CD4-positive, alpha-beta T cell treated with Interferon alpha-2 for 1 hour (primary cell): ENCODE measurements around the gene CHSY1.

ENCODE experiments used
- DNase-seq, 2 donors: peaks; one replicate each; pipeline ENCODE4 v3.0.0-alpha.2; 2020 to 2022

CHSY1 gene

DNA sequence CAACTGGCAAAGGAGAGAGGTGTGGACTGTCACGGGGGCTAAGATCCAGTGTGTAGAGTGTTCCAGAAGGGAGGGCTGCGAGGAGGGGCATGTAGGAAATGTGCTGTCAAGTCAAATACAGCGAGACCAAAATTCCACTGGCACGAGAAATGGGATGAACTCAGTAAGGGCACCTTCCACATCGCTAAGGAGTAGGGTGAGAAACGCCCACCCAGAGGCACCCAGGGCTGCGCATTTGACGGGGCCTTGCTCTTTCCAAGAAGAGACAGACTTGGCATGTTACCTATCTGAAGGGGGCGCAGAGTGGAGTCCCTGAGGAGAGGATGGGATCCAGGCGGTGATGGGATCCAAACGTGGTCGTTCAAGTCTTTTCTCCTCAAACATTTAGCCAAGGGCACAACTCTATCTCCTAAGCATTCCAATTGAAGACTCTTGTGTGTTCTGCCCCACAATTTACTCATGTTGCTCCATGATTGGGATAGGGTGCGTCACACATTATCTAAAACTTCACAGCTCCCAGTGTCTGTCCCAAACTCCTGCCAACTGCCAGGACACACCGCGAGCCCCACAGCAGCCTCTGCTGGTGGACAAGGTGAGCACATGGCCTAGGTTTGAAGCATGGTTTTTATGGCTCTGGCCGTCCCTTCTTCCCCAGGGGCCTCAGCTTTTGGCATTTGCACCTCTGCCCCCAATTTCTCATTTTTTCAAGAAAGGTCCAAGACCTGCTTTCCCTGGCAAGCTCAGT is 17.8 kb upstream of the CHSY1 start:
- DNase-seq: no peak

GRCh38 chr15:101267320-101268104 is 15.7 kb upstream of the CHSY1 start:
- no peak for DNase-seq

- DNase-seq: no peak
Observed at GRCh38 chr15:101266787-101267186, 14.9 kb upstream of the CHSY1 start.

- DNase-seq: no peak
Observed at GRCh38 chr15:101266034-101266433, 14.2 kb upstream of the CHSY1 start.

- no peak for DNase-seq
Observed at GRCh38 chr15:101264911-101265641, 13.2 kb upstream of the CHSY1 start.

GRCh38 chr15:101264011-101264410 is 12.2 kb upstream of the CHSY1 start:
- no peak for DNase-seq

GRCh38 chr15:101262551-101262950 is 10.7 kb upstream of the CHSY1 start:
- DNase-seq: no peak

DNA sequence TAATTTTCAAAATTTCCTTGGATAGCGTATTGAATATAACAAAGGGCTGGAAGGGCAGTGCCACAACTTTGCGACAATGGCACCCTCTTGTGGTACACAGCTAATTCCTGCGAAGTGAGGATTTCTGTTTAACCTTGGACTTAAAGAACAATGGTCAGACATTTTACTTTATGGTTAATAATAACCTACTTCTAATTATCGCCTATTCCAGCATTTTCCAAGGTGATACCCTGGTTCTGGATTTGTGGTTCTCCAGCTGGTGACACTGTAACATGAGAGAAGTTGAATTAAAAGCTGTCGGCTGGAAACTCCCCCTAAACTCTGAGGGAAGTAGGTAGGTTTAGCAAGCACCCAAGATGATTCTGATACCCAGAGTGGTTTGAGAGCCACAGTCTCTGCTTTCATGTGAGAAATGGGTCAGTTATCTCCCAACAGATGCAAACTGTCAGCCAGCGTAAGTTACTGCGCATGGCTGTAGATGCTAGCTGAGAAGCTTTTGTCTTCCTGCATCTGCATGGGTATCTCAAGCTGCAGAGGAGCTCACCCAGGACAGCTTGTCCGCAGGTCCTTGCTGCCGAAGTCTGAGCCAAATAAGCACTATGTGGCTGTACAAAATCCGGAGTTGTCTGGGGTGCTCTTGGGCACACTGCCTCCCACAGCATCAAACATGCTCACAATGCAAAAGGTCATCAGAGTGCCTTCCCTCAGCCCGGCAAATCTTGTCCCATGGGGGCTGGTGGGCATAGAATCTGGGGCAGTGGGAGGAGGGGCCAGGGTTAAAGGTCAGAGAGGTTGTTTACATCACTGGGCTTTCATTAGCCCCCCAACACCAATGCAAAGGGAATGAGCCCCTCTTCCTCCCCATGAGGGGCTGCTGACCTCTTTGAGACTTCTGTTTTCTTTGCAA is 6.6 kb upstream of the CHSY1 start:
- peak; percentile 65 to 75 for DNase-seq

GRCh38 chr15:101256757-101257156 is 4.9 kb upstream of the CHSY1 start:
- peak in 1 of 2 donors; percentile 38 for DNase-seq

DNA sequence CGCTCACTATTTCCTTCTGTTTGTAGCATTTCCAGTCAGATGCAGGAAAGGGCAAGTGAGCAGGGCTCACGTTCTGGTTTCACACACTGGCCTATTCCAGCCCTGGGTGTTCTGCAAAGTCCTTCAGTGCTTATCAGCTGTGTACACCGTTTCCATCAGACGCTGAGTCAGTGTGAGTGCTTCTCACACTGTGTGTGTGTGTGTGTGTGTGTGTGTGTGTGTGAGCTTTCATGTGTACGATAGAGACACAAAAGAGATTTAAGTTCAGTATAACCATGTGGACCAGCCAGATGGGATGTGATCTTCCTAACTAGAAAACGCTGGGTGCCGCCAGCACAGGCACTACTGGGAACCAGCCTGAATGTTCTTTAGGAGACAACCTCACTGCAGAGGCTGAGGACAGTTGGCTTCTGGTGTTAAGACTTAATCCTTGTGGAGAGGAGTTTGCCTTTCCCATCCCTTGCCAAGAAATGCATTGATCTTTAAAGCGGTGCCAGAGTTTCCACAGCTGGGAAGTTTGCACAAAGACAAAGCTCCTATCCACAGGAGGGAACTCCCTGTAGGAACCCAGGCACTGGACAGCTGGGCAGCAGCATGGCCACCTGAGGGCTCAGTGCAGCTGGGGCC is 3.9 kb upstream of the CHSY1 start:
- no peak for DNase-seq

GRCh38 chr15:101255051-101255395 is 3.2 kb upstream of the CHSY1 start:
- DNase-seq: no peak

DNA sequence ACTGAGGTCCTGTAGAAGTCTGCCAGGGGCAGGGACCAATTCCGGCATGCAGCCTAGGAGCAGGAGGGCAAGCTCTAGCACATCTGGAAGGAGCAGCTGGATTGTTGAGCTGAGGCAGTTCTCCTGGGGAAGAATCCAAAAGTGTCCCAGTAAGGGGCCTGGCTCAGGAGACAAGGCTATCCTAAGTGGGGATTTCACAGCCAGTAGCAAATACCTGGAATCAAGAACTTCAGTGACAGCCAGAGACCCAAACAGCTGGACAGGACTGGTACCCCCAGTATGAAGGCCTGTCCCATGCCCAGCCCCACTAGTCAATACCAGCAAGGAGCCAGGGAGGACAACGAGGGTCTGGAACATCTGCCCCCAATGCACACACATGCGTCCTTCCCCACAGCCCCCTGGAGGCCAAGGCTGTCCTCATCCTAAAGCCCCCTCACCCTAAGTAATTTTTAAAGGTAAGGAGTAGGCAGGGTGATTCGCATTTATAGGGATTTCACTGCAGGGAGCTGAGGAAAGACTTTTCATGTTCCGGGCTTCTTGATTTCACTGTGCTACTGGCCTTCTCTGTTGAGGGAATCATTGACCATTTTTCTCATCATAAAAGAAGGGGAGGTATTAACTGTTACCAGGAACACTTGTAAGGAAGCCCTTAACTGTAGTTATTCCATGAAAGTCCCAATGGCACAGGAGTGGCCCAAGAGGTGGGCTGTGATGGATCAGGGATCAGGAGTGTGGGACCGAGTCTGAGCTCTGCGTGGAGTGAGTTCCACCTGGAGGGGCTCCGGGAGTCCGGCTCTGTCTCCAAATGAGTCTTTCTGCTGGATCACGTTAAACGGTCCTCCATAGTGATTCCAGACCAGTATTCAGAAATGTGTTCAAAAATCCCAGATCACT is 2.6 kb upstream of the CHSY1 start:
- DNase-seq: no peak

DNA sequence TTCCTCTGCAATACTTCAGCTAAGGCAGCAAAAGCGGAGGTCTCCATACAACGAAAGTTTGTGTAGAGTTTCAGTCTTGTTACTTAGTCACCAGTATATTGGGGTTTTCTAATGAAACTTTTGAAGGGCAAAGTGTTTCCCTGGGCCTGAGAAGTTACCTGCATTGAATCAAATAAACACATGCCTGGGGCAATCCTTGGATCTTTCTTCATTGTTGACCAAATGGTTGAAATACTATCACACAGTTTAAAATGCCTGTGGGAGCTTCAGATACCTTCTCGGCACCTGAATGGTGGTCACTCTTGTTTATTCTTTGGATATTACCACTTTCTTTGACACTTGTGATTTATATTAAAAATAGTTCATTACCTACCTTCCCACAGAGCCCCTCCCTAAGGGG is 988 bp upstream of the CHSY1 start:
- no peak for DNase-seq

GRCh38 chr15:101250873-101251829 is 697 bp downstream of the CHSY1 start:
- DNase-seq: peak in 1 of 2 donors; percentile 30

DNA sequence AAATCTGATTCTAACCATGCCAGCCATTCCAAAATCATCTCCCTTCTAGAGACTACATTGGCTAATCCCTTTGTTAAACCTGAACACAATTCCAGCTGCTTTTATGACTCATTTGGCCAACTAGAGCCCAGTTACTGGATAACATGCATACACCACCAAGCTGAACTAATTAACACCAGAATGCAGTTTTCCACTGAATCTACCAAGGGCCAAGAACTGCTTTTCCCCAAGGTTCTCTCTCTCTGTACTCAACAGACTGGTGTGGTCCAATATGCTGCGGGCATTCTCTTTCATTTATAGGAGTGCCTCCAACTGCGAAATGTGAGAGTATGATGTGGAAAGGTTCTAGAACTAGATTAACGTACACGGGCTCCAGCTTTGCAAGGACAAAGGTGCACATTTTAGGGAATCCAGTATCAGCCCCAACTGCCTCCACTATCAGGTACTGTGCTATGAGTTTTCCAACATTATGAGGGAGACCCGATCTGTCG is 1.5 kb downstream of the CHSY1 start:
- DNase-seq: no peak

DNA sequence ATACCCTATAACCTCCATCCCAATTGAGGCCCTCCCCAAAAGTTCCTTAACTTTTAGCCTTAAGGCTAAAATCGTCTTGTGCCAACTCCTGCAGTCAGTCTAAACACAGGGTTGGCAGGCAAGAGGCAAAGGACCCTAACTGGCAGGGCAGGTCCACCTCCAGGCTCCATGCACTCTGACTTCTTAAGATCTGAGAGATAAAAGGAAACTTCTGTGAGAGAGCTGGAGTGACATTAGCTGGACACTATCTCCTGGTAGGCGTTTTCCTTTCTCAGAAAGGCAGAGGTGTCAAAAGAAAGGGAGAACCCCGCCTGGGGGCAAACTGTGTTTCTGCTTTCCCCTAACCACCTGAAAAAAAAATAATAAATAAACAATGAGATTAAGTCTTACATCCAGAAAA is 3.6 kb downstream of the CHSY1 start:
- DNase-seq: no peak

DNA sequence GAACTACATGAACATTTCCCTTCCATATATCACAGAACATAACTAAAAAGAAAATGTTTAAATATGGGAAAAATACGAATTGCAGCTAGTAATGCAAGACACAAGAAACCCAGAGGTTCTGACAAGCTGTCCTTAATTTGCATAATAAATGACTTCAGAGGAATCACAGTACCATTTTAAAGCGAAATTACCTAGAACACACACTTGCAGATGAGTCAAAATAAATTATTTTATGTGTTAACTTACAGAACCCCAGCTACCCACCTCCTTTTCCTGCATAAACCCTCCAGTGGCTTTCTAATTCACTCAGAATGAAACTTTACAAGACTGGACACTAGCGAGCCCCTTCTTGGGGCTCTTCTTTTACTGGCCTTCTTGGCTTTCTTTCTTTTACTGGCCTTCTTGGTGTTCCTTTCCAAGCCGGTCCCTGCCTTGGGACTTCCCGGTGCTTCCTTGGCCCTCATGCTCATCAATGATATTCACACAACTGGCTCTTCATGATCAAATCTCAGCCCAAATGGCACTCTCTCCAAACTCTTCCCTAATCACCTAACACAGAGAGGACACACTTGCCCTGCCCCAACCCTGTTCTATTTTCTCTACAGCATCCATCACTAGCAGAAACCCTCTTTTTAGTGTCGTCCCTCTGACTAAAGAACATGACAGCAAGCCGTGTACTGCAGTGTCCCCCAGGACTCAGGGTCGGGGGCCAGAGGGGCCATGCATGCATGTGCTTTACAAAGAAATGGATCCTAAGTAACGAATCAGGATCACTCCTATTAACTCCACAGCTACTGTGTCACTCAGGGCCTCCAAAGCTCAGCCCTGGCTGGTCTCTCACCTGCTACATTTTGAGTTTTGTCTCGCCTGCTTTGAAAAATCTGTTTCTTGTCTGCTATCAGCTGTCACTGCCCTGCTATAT is 4.8 kb downstream of the CHSY1 start:
- no peak for DNase-seq

DNA sequence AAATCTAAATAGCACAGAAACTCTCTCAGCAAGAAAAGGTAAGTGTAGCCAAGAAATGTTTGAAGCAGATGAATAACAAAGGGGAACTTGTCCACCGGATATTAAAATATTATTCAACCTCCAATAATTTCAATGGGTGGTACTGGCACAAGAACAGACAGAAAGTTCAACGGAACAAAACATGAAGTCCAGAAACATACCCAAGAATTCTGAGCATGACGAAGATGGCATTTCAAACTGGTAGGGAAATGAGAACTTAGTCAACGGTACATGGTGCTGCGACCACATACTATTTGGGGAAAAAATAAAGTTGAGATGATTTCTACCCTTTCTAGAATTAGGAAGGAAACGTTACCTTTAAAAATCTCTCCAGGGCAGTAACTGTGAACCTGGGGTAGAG is 5.5 kb downstream of the CHSY1 start:
- no peak for DNase-seq
